DMS 273 (cell line): ENCODE results near the gene NKX2-1.

Experiments
- DNase-seq: peaks from one replicate; lab custom pipeline; 2025; ENCODE audit not compliant: unreplicated experiment; lab: John Stamatoyannopoulos, UW

The NKX2-1 gene

GRCh38 chr14:36518031-36518585 lies 1.9 kb downstream of the NKX2-1 start:
- DNase-seq: peak; percentile 31

- DNase-seq: peak; percentile 42
Observed at GRCh38 chr14:36517242-36518030, 2.6 kb downstream of the NKX2-1 start.

- peak; percentile 10 for DNase-seq
Observed at GRCh38 chr14:36516719-36517241, 3.3 kb downstream of the NKX2-1 start.

- no peak for DNase-seq
Observed at GRCh38 chr14:36515896-36516718, 3.9 kb downstream of the NKX2-1 start.

- no peak for DNase-seq
Observed at GRCh38 chr14:36515105-36515593, 4.9 kb downstream of the NKX2-1 start.

- DNase-seq: peak; percentile 26
Observed at GRCh38 chr14:36514278-36515104, 5.5 kb downstream of the NKX2-1 start.

- peak; percentile 41 for DNase-seq
Observed at GRCh38 chr14:36513451-36514277, 6.4 kb downstream of the NKX2-1 start.

GRCh38 chr14:36513012-36513420 lies 7.0 kb downstream of the NKX2-1 start:
- peak; percentile 41 for DNase-seq

GRCh38 chr14:36512585-36513003 lies 7.4 kb downstream of the NKX2-1 start:
- DNase-seq: no peak

- DNase-seq: no peak
Observed at GRCh38 chr14:36511981-36512584, 7.9 kb downstream of the NKX2-1 start.

GRCh38 chr14:36510874-36511273 lies 9.2 kb downstream of the NKX2-1 start:
- no peak for DNase-seq

- DNase-seq: peak; percentile 24
Observed at GRCh38 chr14:36510078-36510799, 9.8 kb downstream of the NKX2-1 start.

GRCh38 chr14:36509069-36509917 lies 10.7 kb downstream of the NKX2-1 start:
- DNase-seq: no peak

GRCh38 chr14:36508418-36509068 lies 11.5 kb downstream of the NKX2-1 start:
- DNase-seq: peak; percentile 39

GRCh38 chr14:36507847-36508417 lies 12.1 kb downstream of the NKX2-1 start:
- DNase-seq: no peak

GRCh38 chr14:36506732-36507614 lies 13.1 kb downstream of the NKX2-1 start:
- DNase-seq: no peak
